Measurements from ENCODE around the gene MEF2A.

DNA sequence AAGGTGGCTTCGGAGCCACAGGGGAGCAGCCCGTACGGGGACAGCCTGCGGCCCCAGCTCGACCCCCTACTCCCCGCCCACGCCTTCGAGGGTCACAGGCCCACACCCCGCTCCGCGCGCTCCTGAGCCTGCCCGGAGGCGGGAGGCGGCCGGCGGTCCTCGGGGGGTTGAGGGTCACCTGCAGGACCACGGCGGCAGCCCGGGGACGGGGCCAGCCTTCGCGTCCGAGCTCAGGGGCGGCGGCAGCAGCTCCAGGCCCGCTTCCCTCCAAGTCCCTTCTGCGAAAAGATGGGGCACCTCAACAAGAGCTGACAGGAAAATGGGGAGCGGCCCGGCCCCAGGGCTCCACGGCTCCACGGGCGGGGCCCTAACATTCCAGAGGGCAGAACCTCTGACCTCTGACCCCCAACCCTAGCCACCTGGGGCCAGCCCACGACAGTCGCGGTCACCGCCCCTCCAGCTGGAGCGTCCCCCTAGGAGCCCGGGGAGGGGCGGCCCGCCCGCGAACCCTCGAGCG is 167.0 kb downstream of the MEF2A start:
- TF ChIP-seq EZH2 (IDR thresholded peaks at IDR 0.05) = no peak
- TF ChIP-seq POLR2AphosphoS5 (IDR thresholded peaks at IDR 0.05; ENCODE audit: borderline replicate concordance, low read depth, low read length) = no peak

All from SK-N-MC (cell line).